Heart right ventricle (tissue), 16 donors: ENCODE data around the gene TRNAU1AP. TPM values are rescaled to one million over a fixed set of nuclear protein-coding genes. Genes with fewer than 3 reads are reported as not detected.

ENCODE experiments used
- ATAC-seq, 8 donors: fragments of 200-7000 bp; cut with Tn5 transposase; one replicate each; pipeline ENCODE4 v1.9.1; 2020; ENCODE audit warnings: mild to moderate bottlenecking in 8 of 8, moderate library complexity in 8 of 8, moderate number of reproducible peaks in 1 of 8
- DNase-seq, 2 donors: peaks; one replicate each; pipeline ENCODE4 v3.0.0-alpha.2; 2020
- H3K27ac ChIP-seq, 10 donors: fragments of 200-600 bp; sonication (generic) in 2 of 10; one replicate each; pipeline versions ENCODE4 v1.5.0 to v1.8.0; 2020 to 2022; ENCODE audit warnings: mild to moderate bottlenecking in 3 of 10
- H3K27me3 ChIP-seq, 7 donors: fragments of 200-600 bp; one replicate each; pipeline ENCODE4 v1.8.0; 2021 to 2022; ENCODE audit warnings: mild to moderate bottlenecking in 2 of 7
- H3K36me3 ChIP-seq, 9 donors: fragments of 200-600 bp; sonication (generic) in 1 of 9; one replicate each; pipeline versions ENCODE4 v1.5.0 to v1.8.0; 2020 to 2022; ENCODE audit warnings: mild to moderate bottlenecking in 2 of 9
- H3K4me1 ChIP-seq, 9 donors: fragments of 200-600 bp; sonication (generic) in 1 of 9; one replicate each; pipeline versions ENCODE4 v1.5.0 to v1.8.0; 2020 to 2022; ENCODE audit warnings: mild to moderate bottlenecking in 4 of 9
- H3K4me3 ChIP-seq, 10 donors: fragments of 200-600 bp; sonication (generic) in 2 of 10; one replicate each; pipeline versions ENCODE4 v1.5.0 to v1.8.0; 2020 to 2022; ENCODE audit warnings: mild to moderate bottlenecking in 7 of 10, moderate library complexity in 2 of 10
- H3K9me3 ChIP-seq, 11 donors: fragments of 200-600 bp in 10 of 11; sonication (generic) in 2 of 11; one replicate each; pipeline versions ENCODE4 v1.5.0 to v1.8.0; 2013 to 2022; ENCODE audit warnings: mild to moderate bottlenecking in 2 of 11, control low read depth in 1 of 11, moderate library complexity in 1 of 11
- WGBS, 2 donors: extraction: QIAGEN DNeasy Blood & Tissue Kit; methylation state at CpG; one replicate each; pipeline ENCODE4 v1.1.7; 2013; ENCODE audit warnings: inconsistent platforms in 1 of 2; 5-methylcytosine and 5-hydroxymethylcytosine counted together
- intact Hi-C, 10 donors: fragments of 100-400 bp; cut with DNase I; formaldehyde crosslinking; loops; one replicate each; pipeline versions ENCODE4 v1.11.1 to v1.14.2; 2022
- polyA plus RNA-seq, 2 donors: library from polyadenylated mRNA; stranded (reverse); fragments of 200-250 nt; gene quantifications; one replicate each; pipeline ENCODE4 v1.2.3, GENCODE V29; 2013
- total RNA-seq, 10 donors: library from RNA; stranded (reverse); fragmentation: NEBNext Ultra II Directional in 3 of 10; extraction: Animal tissue kit (Norgen Biotek cat#: 25700) in 3 of 10; gene quantifications; one replicate each; pipeline versions ENCODE4 v1.2.1 to v1.2.4, GENCODE V29; 2021 to 2023
- TF ChIP-seq, protein P1 (sequence below), 9 donors: fragments of 200-600 bp; sonication (generic) in 2 of 9; IDR thresholded peaks; one replicate each; pipeline versions ENCODE4 v1.5.0 to v1.8.0; 2021 to 2022; ENCODE audit warnings: antibody characterized with exemption in 9 of 9, mild to moderate bottlenecking in 5 of 9, moderate library complexity in 1 of 9
- donor health status: Arrhythmogenic right ventricular cardiomyopathy.
- donor health status: ischemic (EF 13 %, LVEDD 7.1; RV severe dilation, severe dysfunction).
- donor health status: healthy with polysubstance abuse.
- donor health status: DM: no; HTN: yes; CAD: no.
- donor health status: DM: no; HTN: no; CAD: no.
- donor health status: ischemic (EF 25% LVEDD 6.9; RV normal size, moderate dysfunction).
- donor health status: ischemic (EF 25% LVEDD 5.7; RV mildly dilated, moderate dysfunction).
- donor health status: healthy.
- donor health status: DM: yes; HTN: yes; CAD: no.
- donor health status: Ischemic cardiomyopathy.
- donor health status: ischemic (EF 35%, LVEDD 5.7; RV mildly dilated, moderate dysfunction).
- donor health status: nonischemic (EF 11% LVEDD 7.7; RV severe dilation, severe dysfunction).
- donor health status: DM: yes; HTN: yes; CAD: no.
- donor health status: PGD.
- donor health status: ischemic (EF 29% LVEDD 5.4; RV normal size, mild dysfunction).
- donor health status: nonischemic (EF 23%, LVEDD 6.1; RV moderate dilation, normal function).

TRNAU1AP gene
- total and polyA plus RNA-seq, 12 donors, result 13.1 to 21.4 (median 16.5) TPM

DNA sequence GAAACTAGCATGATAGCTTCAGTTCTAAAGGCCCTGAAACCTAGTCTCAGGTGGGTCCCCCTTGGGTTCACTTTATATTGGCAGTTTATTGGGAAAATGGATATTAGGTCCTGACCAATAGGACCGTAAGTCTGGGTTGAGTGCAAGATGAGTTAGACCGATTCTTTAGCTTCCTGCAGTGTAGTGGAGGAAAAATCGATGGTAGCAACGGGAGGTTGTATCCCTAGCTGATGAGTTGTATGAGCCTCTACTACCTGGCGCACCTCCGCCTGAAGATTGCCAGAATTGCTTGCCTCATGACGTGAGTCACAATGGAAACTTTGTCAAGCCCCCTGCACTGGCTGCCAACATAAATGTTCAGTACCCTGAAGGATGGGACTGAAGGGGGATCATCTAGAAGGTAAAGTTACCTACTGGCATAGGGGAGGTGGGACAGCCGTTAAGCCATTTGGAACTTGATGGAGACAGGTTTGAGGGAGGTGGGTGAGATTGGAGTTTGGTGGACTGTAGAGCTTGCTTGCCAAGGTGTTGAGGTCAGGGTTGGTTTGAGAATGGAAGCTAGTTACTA is 43.1 kb upstream of the TRNAU1AP start:
- peaks cover 9 to 72% (median 46%) of the 10 kb centered on the region in 9 donors for H3K4me1 ChIP-seq
- no peak for DNase-seq
- TF ChIP-seq, protein P1, sequence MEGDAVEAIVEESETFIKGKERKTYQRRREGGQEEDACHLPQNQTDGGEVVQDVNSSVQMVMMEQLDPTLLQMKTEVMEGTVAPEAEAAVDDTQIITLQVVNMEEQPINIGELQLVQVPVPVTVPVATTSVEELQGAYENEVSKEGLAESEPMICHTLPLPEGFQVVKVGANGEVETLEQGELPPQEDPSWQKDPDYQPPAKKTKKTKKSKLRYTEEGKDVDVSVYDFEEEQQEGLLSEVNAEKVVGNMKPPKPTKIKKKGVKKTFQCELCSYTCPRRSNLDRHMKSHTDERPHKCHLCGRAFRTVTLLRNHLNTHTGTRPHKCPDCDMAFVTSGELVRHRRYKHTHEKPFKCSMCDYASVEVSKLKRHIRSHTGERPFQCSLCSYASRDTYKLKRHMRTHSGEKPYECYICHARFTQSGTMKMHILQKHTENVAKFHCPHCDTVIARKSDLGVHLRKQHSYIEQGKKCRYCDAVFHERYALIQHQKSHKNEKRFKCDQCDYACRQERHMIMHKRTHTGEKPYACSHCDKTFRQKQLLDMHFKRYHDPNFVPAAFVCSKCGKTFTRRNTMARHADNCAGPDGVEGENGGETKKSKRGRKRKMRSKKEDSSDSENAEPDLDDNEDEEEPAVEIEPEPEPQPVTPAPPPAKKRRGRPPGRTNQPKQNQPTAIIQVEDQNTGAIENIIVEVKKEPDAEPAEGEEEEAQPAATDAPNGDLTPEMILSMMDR (IDR thresholded peaks at IDR 0.05), result no peak

DNA sequence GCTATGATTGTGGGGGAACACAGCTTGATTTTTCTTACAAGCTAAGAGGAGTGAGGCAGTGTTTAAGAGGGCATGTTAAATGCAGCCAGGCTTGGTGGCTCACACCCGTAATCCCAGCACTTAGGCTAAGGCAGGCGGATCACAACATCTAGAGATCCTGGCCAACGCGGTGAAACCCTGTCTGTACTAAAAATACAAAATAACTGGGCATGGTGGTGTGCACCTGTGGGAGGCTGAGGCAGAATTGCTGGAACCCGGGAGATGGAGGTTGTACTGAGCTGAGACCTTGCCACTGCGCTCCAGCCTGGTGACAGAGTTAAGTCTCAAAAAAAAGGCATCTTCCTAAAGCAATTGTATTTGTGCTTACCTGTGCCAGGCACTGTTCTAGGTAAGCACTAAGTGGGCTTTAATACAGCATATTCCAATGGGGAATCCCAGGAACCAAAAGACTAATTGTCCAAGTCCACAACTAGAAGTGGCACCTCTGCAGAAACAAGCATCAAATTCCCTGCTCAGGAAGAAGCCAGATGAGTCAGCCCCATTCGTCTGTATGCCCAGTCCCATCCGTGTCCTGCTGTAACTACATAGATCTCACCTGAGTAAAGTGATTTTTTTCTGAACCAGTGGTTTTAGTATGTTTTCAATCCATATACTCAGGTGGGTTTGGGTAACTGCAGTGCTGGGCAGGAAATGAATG is 42.5 kb upstream of the TRNAU1AP start:
- Histone ChIP-seq H3K27me3 (no peaks in the 10 kb centered on the region), H3K4me1 (peaks cover 9 to 66% (median 42%) of the 10 kb centered on the region in 9 donors), H3K9me3 (no peaks in the 10 kb centered on the region), H3K36me3 (peaks cover 0 to 88% (median 52%) of the 10 kb centered on the region in 9 donors), H3K27ac (peak overlapping the region in 1 of 10 donors; percentile 92), H3K4me3 (peak overlapping the region in 1 of 10 donors; percentile 80)
- TF ChIP-seq, protein P1 (IDR thresholded peaks at IDR 0.05), result no peak
- intact Hi-C loops, result loop anchor here in 2 of 10 donors (10.0 kb wide), 2 partner anchors 84 to 364 kb away; partner anchors contain the start of gene RAB42 (in 1 of the 2)
- ATAC-seq (no peak), DNase-seq (no peak)
- WGBS, 2 donors, result 72 to 78% methylated on average over 8 of the region's 8 CpGs

More for the DNA sequence above, 43.1 kb upstream of the TRNAU1AP start:
- Histone ChIP-seq H3K9me3 (no peaks in the 10 kb centered on the region), H3K36me3 (peaks cover 0 to 82% (median 52%) of the 10 kb centered on the region in 9 donors), H3K4me3 (peak overlapping the region in 1 of 10 donors; percentile 80), H3K27ac (peak overlapping the region in 2 of 10 donors; percentile 24 to 92), H3K27me3 (no peaks in the 10 kb centered on the region)
- intact Hi-C loops, result loop anchor here in 5 of 10 donors (5.0 to 10.0 kb wide), 5 partner anchors 43 to 365 kb away; partner anchors contain the start of genes RAB42 (in 1 of the 5) and TRNAU1AP (in 1 of the 5)
- ATAC-seq, result no peak
- 77 to 82% methylated on average over 8 of the region's 8 CpGs for WGBS, 2 donors

DNA sequence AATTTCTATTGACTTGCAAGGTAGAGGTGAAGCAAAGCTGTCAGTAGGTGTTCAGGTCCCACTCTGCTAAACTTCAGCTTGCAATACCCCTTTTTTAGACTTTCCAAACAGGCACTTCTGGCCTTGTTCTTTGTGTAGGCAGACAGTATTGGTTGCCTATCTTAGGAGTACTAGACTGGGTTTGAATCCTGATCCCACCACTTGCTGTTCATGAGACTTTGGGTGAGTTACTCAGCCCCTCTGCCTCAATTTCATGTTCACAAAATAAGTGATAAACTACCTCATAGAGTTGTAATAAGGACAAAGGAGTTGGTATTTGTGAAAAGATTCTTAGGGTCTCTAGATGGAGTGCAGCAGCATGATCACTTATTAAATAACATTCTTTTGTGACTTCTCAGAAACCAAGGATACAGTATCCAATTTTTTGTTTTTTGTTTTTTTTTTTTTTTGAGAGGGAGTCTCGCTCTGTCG is 41.9 kb upstream of the TRNAU1AP start:
- H3K36me3 ChIP-seq, result peaks cover 0 to 88% (median 52%) of the 10 kb centered on the region in 9 donors

More for the DNA sequence above, 41.9 kb upstream of the TRNAU1AP start:
- ATAC-seq (no peak), DNase-seq (no peak)
- TF ChIP-seq, protein P1 (IDR thresholded peaks at IDR 0.05), result no peak
- 70 to 100% methylated on average over 2 of the region's 2 CpGs for WGBS, 2 donors
- Histone ChIP-seq H3K9me3 (no peaks in the 10 kb centered on the region), H3K27me3 (no peaks in the 10 kb centered on the region), H3K4me1 (peaks cover 9 to 66% (median 42%) of the 10 kb centered on the region in 9 donors), H3K4me3 (no peak overlapping the region), H3K27ac (peak overlapping the region in 1 of 10 donors; percentile 14)
- intact Hi-C loops, result loop anchor here in 2 of 10 donors (10.0 kb wide), 2 partner anchors 84 to 364 kb away; partner anchors contain the start of gene RAB42 (in 1 of the 2)
